ENCODE measurements around the gene NPHP1.
"Not testable (repeated sequence)": the region's sequence is repeated elsewhere in the genome, so short reads cannot be mapped to it uniquely, and the experiment has no call there.

The NPHP1 gene

GRCh38 chr2:110180036-110180435, 24.8 kb downstream of the NPHP1 start:
- no peak overlapping the region for H3K4me3 ChIP-seq (ENCODE audit: low read depth, low read length)
- H3K9me3 ChIP-seq (ENCODE audit: control insufficient read depth, insufficient read depth, low read length): peaks cover 5% of the 10 kb centered on the region
- H3K27me3 ChIP-seq (ENCODE audit: control insufficient read depth, insufficient read depth, low read length): no peaks in the 10 kb centered on the region
- no peaks in the 10 kb centered on the region for H3K4me1 ChIP-seq (ENCODE audit: control insufficient read depth, insufficient read depth, low read length)
- H3K9ac ChIP-seq (ENCODE audit: low read depth, low read length): no peak overlapping the region
- no peaks in the 10 kb centered on the region for H3K36me3 ChIP-seq (ENCODE audit: control insufficient read depth, insufficient read depth, low read length)

DNA sequence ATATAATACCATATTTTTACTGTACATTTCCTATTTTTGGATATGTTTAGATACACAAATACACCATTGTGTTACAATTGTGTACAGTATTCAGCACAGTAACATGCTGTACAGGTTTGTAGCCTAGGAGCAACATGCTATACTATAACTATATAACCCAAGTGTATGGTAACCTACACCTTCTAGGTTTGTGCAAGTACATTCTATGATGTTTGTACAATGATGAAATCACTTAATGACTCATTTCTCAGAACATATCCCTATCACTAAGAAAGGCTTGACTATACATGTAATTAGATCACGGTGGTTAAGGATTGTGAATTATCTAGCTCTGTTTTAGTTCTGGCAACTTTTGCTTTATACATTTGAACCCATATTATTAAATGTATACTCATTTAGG, 31.3 kb downstream of the NPHP1 start:
- Histone ChIP-seq H3K4me1 (ENCODE audit: control insufficient read depth, insufficient read depth, low read length) (no peaks in the 10 kb centered on the region), H3K9ac (ENCODE audit: low read depth, low read length) (no peak overlapping the region), H3K4me3 (ENCODE audit: low read depth, low read length) (no peak overlapping the region), H3K9me3 (ENCODE audit: control insufficient read depth, insufficient read depth, low read length) (no peaks in the 10 kb centered on the region), H3K27me3 (ENCODE audit: control insufficient read depth, insufficient read depth, low read length) (no peaks in the 10 kb centered on the region), H3K36me3 (ENCODE audit: control insufficient read depth, insufficient read depth, low read length) (no peaks in the 10 kb centered on the region)

DNA sequence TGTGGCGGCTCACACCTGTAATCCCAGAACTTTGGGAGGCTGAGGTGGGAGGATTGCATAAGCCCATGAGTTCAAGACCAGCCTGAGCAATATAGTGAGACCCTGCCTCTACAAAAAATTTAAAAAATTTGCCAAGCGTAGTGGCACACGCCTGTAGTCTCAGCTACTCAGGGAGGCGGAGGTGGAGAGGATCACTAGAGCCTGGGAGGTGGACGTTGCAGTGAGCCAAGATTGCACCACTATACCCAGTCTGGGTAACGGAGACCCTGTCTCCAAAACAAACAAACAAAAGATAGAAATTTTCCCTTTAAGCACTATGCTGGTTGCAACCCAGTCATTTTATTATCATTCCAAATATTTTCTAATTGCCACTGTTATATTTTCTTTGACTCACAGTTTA, 32.3 kb downstream of the NPHP1 start:
- H3K9ac ChIP-seq (ENCODE audit: low read depth, low read length): no peak overlapping the region
- peaks cover 3% of the 10 kb centered on the region for H3K4me1 ChIP-seq (ENCODE audit: control insufficient read depth, insufficient read depth, low read length)
- no peaks in the 10 kb centered on the region for H3K9me3 ChIP-seq (ENCODE audit: control insufficient read depth, insufficient read depth, low read length)
- H3K27me3 ChIP-seq (ENCODE audit: control insufficient read depth, insufficient read depth, low read length): no peaks in the 10 kb centered on the region
- no peak overlapping the region for H3K4me3 ChIP-seq (ENCODE audit: low read depth, low read length)
- H3K36me3 ChIP-seq (ENCODE audit: control insufficient read depth, insufficient read depth, low read length): no peaks in the 10 kb centered on the region

DNA sequence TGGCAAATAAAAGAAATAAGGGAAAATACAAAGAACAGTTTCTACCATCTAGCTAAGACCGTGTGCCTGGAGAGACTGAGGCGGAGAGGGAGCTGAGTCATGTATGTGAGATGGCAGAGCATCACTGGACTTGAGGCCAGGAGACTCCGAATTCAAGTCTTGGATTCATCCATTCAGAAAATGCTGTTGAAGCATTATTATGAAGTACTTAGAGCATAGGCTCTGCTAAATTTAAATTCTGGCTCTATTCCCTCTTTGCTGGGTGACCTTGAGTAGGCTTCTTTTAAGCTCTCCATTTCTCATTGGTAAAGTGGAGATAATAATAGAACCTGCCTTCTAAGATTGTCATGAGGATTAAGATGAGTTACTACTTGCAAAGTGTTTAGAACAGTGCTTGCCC, 34.7 kb downstream of the NPHP1 start:
- no peaks in the 10 kb centered on the region for H3K9me3 ChIP-seq (ENCODE audit: control insufficient read depth, insufficient read depth, low read length)
- no peak overlapping the region for H3K4me3 ChIP-seq (ENCODE audit: low read depth, low read length)
- H3K27me3 ChIP-seq (ENCODE audit: control insufficient read depth, insufficient read depth, low read length): no peaks in the 10 kb centered on the region
- no peak overlapping the region for H3K9ac ChIP-seq (ENCODE audit: low read depth, low read length)
- peaks cover 12% of the 10 kb centered on the region for H3K4me1 ChIP-seq (ENCODE audit: control insufficient read depth, insufficient read depth, low read length)
- no peaks in the 10 kb centered on the region for H3K36me3 ChIP-seq (ENCODE audit: control insufficient read depth, insufficient read depth, low read length)

- H3K9ac ChIP-seq (ENCODE audit: low read depth, low read length): no peak overlapping the region
- no peaks in the 10 kb centered on the region for H3K9me3 ChIP-seq (ENCODE audit: control insufficient read depth, insufficient read depth, low read length)
- peaks cover 12% of the 10 kb centered on the region for H3K4me1 ChIP-seq (ENCODE audit: control insufficient read depth, insufficient read depth, low read length)
- H3K4me3 ChIP-seq (ENCODE audit: low read depth, low read length): no peak overlapping the region
- H3K36me3 ChIP-seq (ENCODE audit: control insufficient read depth, insufficient read depth, low read length): no peaks in the 10 kb centered on the region
- H3K27me3 ChIP-seq (ENCODE audit: control insufficient read depth, insufficient read depth, low read length): no peaks in the 10 kb centered on the region
These were observed 37.4 kb downstream of the NPHP1 start for GRCh38 chr2:110167326-110168000.

DNA sequence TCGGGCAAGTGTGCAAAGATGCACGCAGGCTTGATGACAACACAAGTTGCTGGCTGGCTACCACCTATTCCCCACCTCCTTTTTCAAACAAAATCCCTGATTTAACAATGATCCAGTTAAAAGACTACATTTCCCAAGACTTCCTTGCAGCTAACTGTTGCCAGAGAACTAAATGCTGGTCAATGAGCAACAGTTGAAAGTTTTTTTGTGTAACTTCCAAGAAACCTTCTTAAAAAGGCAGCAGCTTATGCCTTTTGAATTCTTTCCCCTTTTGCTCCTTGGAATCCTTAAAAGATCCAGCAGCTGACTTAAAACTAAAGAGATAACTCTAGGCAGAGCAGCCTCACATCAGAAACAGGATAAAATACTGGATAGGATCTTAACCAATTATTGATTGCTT, 38.5 kb downstream of the NPHP1 start:
- H3K27me3 ChIP-seq (ENCODE audit: control insufficient read depth, insufficient read depth, low read length): no peaks in the 10 kb centered on the region
- no peaks in the 10 kb centered on the region for H3K9me3 ChIP-seq (ENCODE audit: control insufficient read depth, insufficient read depth, low read length)
- H3K4me1 ChIP-seq (ENCODE audit: control insufficient read depth, insufficient read depth, low read length): peaks cover 12% of the 10 kb centered on the region
- no peaks in the 10 kb centered on the region for H3K36me3 ChIP-seq (ENCODE audit: control insufficient read depth, insufficient read depth, low read length)
- H3K4me3 ChIP-seq (ENCODE audit: low read depth, low read length): no peak overlapping the region
- no peak overlapping the region for H3K9ac ChIP-seq (ENCODE audit: low read depth, low read length)

- no peak overlapping the region for H3K9ac ChIP-seq (ENCODE audit: low read depth, low read length)
- no peaks in the 10 kb centered on the region for H3K4me1 ChIP-seq (ENCODE audit: control insufficient read depth, insufficient read depth, low read length)
- no peak overlapping the region for H3K4me3 ChIP-seq (ENCODE audit: low read depth, low read length)
- H3K9me3 ChIP-seq (ENCODE audit: control insufficient read depth, insufficient read depth, low read length): peaks cover 16% of the 10 kb centered on the region
- no peaks in the 10 kb centered on the region for H3K27me3 ChIP-seq (ENCODE audit: control insufficient read depth, insufficient read depth, low read length)
- no peaks in the 10 kb centered on the region for H3K36me3 ChIP-seq (ENCODE audit: control insufficient read depth, insufficient read depth, low read length)
These were observed 47.5 kb downstream of the NPHP1 start for GRCh38 chr2:110157153-110157793.

GRCh38 chr2:110154828-110155227, 50.0 kb downstream of the NPHP1 start:
- not testable (repeated sequence) for H3K4me1 ChIP-seq (ENCODE audit: control insufficient read depth, insufficient read depth, low read length); H3K9ac ChIP-seq (ENCODE audit: low read depth, low read length); H3K36me3 ChIP-seq (ENCODE audit: control insufficient read depth, insufficient read depth, low read length); H3K4me3 ChIP-seq (ENCODE audit: low read depth, low read length); H3K27me3 ChIP-seq (ENCODE audit: control insufficient read depth, insufficient read depth, low read length)
- H3K9me3 ChIP-seq (ENCODE audit: control insufficient read depth, insufficient read depth, low read length): peaks cover 16% of the 10 kb centered on the region

DNA sequence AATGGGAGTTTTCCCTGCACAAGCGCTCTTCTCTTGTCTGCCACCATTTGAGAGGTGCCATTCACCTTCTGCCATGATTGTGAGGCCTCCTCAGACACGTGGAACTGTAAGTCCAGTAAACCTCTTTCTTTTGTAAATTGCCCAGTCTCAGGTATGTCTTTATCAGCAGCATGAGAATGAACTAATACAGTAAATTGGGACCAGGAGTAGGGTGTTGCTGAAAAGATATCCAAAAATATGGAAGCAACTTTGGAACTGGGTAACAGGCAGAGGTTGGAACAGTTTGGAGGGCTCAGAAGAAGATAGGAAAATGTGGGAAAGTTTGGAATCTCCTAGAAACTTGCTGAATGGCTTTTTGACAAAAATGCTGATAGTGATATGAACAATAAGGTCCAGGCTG, 50.6 kb downstream of the NPHP1 start:
- not testable (repeated sequence) for H3K4me3 ChIP-seq (ENCODE audit: low read depth, low read length); H3K4me1 ChIP-seq (ENCODE audit: control insufficient read depth, insufficient read depth, low read length); H3K27me3 ChIP-seq (ENCODE audit: control insufficient read depth, insufficient read depth, low read length); H3K36me3 ChIP-seq (ENCODE audit: control insufficient read depth, insufficient read depth, low read length); H3K9ac ChIP-seq (ENCODE audit: low read depth, low read length)
- peaks cover 16% of the 10 kb centered on the region for H3K9me3 ChIP-seq (ENCODE audit: control insufficient read depth, insufficient read depth, low read length)

DNA sequence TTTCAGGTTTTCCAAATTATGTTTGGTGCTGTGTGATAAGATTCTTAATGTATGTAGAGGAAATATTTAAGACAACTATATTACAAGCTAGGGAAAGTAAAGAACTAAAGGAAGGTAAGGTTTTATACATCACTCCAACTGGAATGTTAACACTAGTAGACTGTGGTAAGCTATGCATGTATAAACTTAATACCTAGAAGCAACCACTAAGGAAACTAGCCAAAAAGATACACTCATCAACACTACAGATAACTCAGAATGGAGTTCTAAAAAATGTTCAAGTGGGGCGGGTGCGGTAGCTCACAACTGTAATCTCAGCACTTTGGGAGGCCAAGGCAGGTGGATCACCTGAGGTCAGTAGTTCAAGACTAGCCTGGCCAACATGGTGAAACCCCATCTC, 51.4 kb downstream of the NPHP1 start:
- peaks cover 16% of the 10 kb centered on the region for H3K9me3 ChIP-seq (ENCODE audit: control insufficient read depth, insufficient read depth, low read length)
- H3K27me3 ChIP-seq (ENCODE audit: control insufficient read depth, insufficient read depth, low read length): no peaks in the 10 kb centered on the region
- H3K4me1 ChIP-seq (ENCODE audit: control insufficient read depth, insufficient read depth, low read length): no peaks in the 10 kb centered on the region
- no peak overlapping the region for H3K9ac ChIP-seq (ENCODE audit: low read depth, low read length)
- H3K4me3 ChIP-seq (ENCODE audit: low read depth, low read length): no peak overlapping the region
- H3K36me3 ChIP-seq (ENCODE audit: control insufficient read depth, insufficient read depth, low read length): no peaks in the 10 kb centered on the region

- no peaks in the 10 kb centered on the region for H3K27me3 ChIP-seq (ENCODE audit: control insufficient read depth, insufficient read depth, low read length)
- H3K4me3 ChIP-seq (ENCODE audit: low read depth, low read length): no peak overlapping the region
- peaks cover 16% of the 10 kb centered on the region for H3K9me3 ChIP-seq (ENCODE audit: control insufficient read depth, insufficient read depth, low read length)
- no peaks in the 10 kb centered on the region for H3K36me3 ChIP-seq (ENCODE audit: control insufficient read depth, insufficient read depth, low read length)
- H3K4me1 ChIP-seq (ENCODE audit: control insufficient read depth, insufficient read depth, low read length): no peaks in the 10 kb centered on the region
- no peak overlapping the region for H3K9ac ChIP-seq (ENCODE audit: low read depth, low read length)
These were observed 51.9 kb downstream of the NPHP1 start for GRCh38 chr2:110152943-110153342.

GRCh38 chr2:110149330-110150220, 55.2 kb downstream of the NPHP1 start:
- Histone ChIP-seq H3K9ac (ENCODE audit: low read depth, low read length) (no peak overlapping the region), H3K27me3 (ENCODE audit: control insufficient read depth, insufficient read depth, low read length) (no peaks in the 10 kb centered on the region), H3K4me3 (ENCODE audit: low read depth, low read length) (no peak overlapping the region), H3K36me3 (ENCODE audit: control insufficient read depth, insufficient read depth, low read length) (no peaks in the 10 kb centered on the region), H3K9me3 (ENCODE audit: control insufficient read depth, insufficient read depth, low read length) (peaks cover 6% of the 10 kb centered on the region), H3K4me1 (ENCODE audit: control insufficient read depth, insufficient read depth, low read length) (no peaks in the 10 kb centered on the region)

Data from iPS-15b (cell line).